Heart left ventricle (tissue), 13 donors: ENCODE measurements around the gene TINAGL1.

Experiments
- POLR2A ChIP-seq, 2 donors: fragments of 450-650 bp; IDR thresholded peaks; one replicate each; pipeline ENCODE4 v1.6.1; 2017; ENCODE audit warnings: antibody characterized with exemption in 2 of 2, mild to moderate bottlenecking in 2 of 2, moderate library complexity in 2 of 2
- TF ChIP-seq, protein P1 (sequence below), 12 donors: fragments of 200-600 bp; sonication (generic) in 4 of 12; IDR thresholded peaks; one replicate each; pipeline versions ENCODE4 v1.5.0 to v1.8.0; 2018 to 2022; ENCODE audit warnings: antibody characterized with exemption in 12 of 12, mild to moderate bottlenecking in 5 of 12
- donor health status: ischemic (EF 13 %, LVEDD 7.1; RV severe dilation, severe dysfunction).
- donor health status: DM: no; HTN: yes; CAD: no.
- donor health status: DM: no; HTN: no; CAD: no.
- donor health status: ischemic (EF 25% LVEDD 6.9; RV normal size, moderate dysfunction).
- donor health status: ischemic (EF 25% LVEDD 5.7; RV mildly dilated, moderate dysfunction).
- donor health status: ischemic (EF 35%, LVEDD 5.7; RV mildly dilated, moderate dysfunction).
- donor health status: nonischemic (EF 11% LVEDD 7.7; RV severe dilation, severe dysfunction).
- donor health status: DM: yes; HTN: yes; CAD: no.
- donor health status: PGD.
- donor health status: ischemic (EF 29% LVEDD 5.4; RV normal size, mild dysfunction).
- donor health status: nonischemic (EF 23%, LVEDD 6.1; RV moderate dilation, normal function).

DNA sequence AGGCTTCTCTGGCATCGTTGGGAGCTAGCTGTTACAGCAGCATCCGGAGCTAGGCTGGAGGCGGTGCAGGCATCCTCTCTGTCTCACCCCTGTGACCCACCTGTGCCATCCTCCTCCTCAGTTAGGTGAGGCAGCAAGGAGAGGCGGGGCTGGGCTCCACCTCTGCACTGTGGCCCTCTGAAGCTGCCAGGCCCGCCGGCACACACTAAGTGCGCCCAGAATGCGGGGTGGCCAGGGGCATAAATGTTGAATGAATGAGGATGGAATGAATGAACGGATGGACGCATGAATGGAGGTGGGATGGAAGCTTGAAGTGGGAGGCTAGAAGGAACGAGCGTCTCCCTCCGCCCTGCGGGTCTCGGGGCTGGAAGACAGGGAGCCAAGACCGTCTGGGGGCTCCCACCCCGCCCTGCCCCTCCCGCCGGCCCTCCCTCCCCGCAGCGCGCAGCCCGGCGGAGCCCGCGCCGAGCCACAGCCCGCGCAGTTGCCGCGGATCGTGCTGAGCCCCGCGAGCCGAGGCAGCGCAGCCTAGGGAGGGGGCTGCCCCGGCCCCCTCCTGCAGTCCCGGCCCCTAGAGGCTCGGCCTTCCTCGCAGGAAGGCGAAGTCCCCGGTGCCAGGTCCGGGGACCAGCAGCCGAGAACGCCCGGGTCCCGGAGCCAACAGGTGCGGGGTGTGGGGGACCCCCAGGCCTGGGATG lies 41.1 kb downstream of the TINAGL1 start, which contains the start of gene HCRTR1:
- no peak for TF ChIP-seq POLR2A (IDR thresholded peaks at IDR 0.05)
- TF ChIP-seq, protein P1, sequence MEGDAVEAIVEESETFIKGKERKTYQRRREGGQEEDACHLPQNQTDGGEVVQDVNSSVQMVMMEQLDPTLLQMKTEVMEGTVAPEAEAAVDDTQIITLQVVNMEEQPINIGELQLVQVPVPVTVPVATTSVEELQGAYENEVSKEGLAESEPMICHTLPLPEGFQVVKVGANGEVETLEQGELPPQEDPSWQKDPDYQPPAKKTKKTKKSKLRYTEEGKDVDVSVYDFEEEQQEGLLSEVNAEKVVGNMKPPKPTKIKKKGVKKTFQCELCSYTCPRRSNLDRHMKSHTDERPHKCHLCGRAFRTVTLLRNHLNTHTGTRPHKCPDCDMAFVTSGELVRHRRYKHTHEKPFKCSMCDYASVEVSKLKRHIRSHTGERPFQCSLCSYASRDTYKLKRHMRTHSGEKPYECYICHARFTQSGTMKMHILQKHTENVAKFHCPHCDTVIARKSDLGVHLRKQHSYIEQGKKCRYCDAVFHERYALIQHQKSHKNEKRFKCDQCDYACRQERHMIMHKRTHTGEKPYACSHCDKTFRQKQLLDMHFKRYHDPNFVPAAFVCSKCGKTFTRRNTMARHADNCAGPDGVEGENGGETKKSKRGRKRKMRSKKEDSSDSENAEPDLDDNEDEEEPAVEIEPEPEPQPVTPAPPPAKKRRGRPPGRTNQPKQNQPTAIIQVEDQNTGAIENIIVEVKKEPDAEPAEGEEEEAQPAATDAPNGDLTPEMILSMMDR (IDR thresholded peaks at IDR 0.05) = no peak
